ENCODE results near the gene NKPD1. TPM values are rescaled to one million over a fixed set of nuclear protein-coding genes. Genes with fewer than 3 reads are reported as not detected.

The NKPD1 gene
- total and polyA plus RNA-seq, 10 of the 15 experiments (the other 5 are each of a cell fraction or from before 2014, with no cell fraction given), result 0.05 to 0.18 (median 0.06) TPM; not detected in 7

- ChIA-PET POLR2A (no interaction called here), CTCF (no interaction called here), SMC1A (ENCODE audit: uncharacterized antibody, unreplicated experiment) (interaction anchor here (4.6 kb wide), 1 partner anchor 7 kb away, joined by 39 read pairs; no protein-coding TSS in a partner anchor), RAD21 (ENCODE audit: unreplicated experiment) (interaction anchor here (2.7 kb wide), 1 partner anchor 8 kb away, joined by 12 read pairs; no protein-coding TSS in a partner anchor)
- Histone ChIP-seq H3K4me1 (ENCODE audit: control insufficient read depth, insufficient read depth, low read length) (peaks cover 11% of the 10 kb centered on the region), H3K36me3 (ENCODE audit: control insufficient read depth in 2 of 2, insufficient read depth in 2 of 2, low read length in 1 of 2) (peaks cover 3 to 8% of the 10 kb centered on the region in 2 experiments), H3K79me2 (ENCODE audit: control insufficient read depth, insufficient read depth, low read length) (peaks cover 24% of the 10 kb centered on the region), H3K9me3 (replicated peaks; ENCODE audit: control insufficient read depth, insufficient read depth, low read length) (no peaks in the 10 kb centered on the region), H3K27me3 (replicated peaks in 1 of 2; ENCODE audit: control insufficient read depth in 2 of 2, insufficient read depth in 2 of 2, low read length in 1 of 2) (no peaks in the 10 kb centered on the region), H3K9ac (ENCODE audit: control insufficient read depth, insufficient read depth, low read length) (no peak overlapping the region), H3K4me3 (no peak overlapping the region), H2AFZ (ENCODE audit: control insufficient read depth, low read depth, low read length) (no peak overlapping the region), H4K20me1 (ENCODE audit: control insufficient read depth, insufficient read depth) (no peaks in the 10 kb centered on the region), H3K27ac (ENCODE audit: control insufficient read depth, insufficient read depth) (no peak overlapping the region), H3K4me2 (ENCODE audit: control insufficient read depth, insufficient read depth) (no peak overlapping the region)
- DNase-seq (ENCODE audit: low read depth, low spot score), result no peak
- in situ Hi-C loops (cut with MboI) (no loop called here), intact Hi-C loops (cut with micrococcal nuclease; ENCODE audit: unreplicated experiment) (no loop called here)
- no peak for TF ChIP-seq NR2C2 (IDR thresholded peaks at IDR 0.05; ENCODE audit: borderline replicate concordance, control insufficient read depth, insufficient read length, low read depth)
- TF ChIP-seq SIN3A (IDR thresholded peaks at IDR 0.05; ENCODE audit: low read depth, low read length), result no peak
- TF ChIP-seq USF2 (IDR thresholded peaks at IDR 0.05; ENCODE audit: borderline replicate concordance, low read depth, low read length), result no peak
- no peak for TF ChIP-seq NFIC (IDR thresholded peaks at IDR 0.05; ENCODE audit: low read depth, low read length)
- ATAC-seq, result no peak
- no TSS peak for BruUV-seq (replicated peaks)
- FAIRE-seq, result no peak
- WGBS (ENCODE audit: insufficient coverage, insufficient replicate concordance, low lambda C conversion rate, missing lambda C conversion rate), result 97% methylated on average over 5 of the region's 5 CpGs
Observed at GRCh38 chr19:45128806-45129205, 32.0 kb downstream of the NKPD1 start.

GRCh38 chr19:45128146-45128545, 32.6 kb downstream of the NKPD1 start:
- DNase-seq (ENCODE audit: low read depth, low spot score) (no peak), ATAC-seq (no peak), FAIRE-seq (no peak)
- Histone ChIP-seq H3K9ac (ENCODE audit: control insufficient read depth, insufficient read depth, low read length) (no peak overlapping the region), H3K27me3 (replicated peaks in 1 of 2; ENCODE audit: control insufficient read depth in 2 of 2, insufficient read depth in 2 of 2, low read length in 1 of 2) (no peaks in the 10 kb centered on the region), H3K9me3 (replicated peaks; ENCODE audit: control insufficient read depth, insufficient read depth, low read length) (no peaks in the 10 kb centered on the region), H3K79me2 (ENCODE audit: control insufficient read depth, insufficient read depth, low read length) (peaks cover 23% of the 10 kb centered on the region), H3K4me3 (no peak overlapping the region), H3K27ac (ENCODE audit: control insufficient read depth, insufficient read depth) (no peak overlapping the region), H4K20me1 (ENCODE audit: control insufficient read depth, insufficient read depth) (no peaks in the 10 kb centered on the region), H3K4me2 (ENCODE audit: control insufficient read depth, insufficient read depth) (no peak overlapping the region), H2AFZ (ENCODE audit: control insufficient read depth, low read depth, low read length) (no peak overlapping the region), H3K4me1 (ENCODE audit: control insufficient read depth, insufficient read depth, low read length) (peaks cover 6% of the 10 kb centered on the region; the same call in 1 of the 2 replicates), H3K36me3 (ENCODE audit: control insufficient read depth in 2 of 2, insufficient read depth in 2 of 2, low read length in 1 of 2) (peaks cover 0 to 11% of the 10 kb centered on the region in 2 experiments; a peak in 3 of 4 replicates)
- ChIA-PET RAD21 (ENCODE audit: unreplicated experiment) (interaction anchor here (0.7 to 2.7 kb wide), 2 partner anchors 9 to 36 kb away, joined by 3 to 12 read pairs; no protein-coding TSS in a partner anchor), SMC1A (ENCODE audit: uncharacterized antibody, unreplicated experiment) (interaction anchor here (4.6 kb wide), 1 partner anchor 8 kb away, joined by 39 read pairs; no protein-coding TSS in a partner anchor), POLR2A (no interaction called here), CTCF (interaction anchor here (0.6 to 3.4 kb wide), 2 partner anchors 49 to 159 kb away, joined by 3 to 19 read pairs; partner anchors contain the start of gene GEMIN7)
- 91% methylated on average over 5 of the region's 5 CpGs for WGBS (ENCODE audit: insufficient coverage, insufficient replicate concordance, low lambda C conversion rate, missing lambda C conversion rate)
- intact Hi-C loops (cut with micrococcal nuclease; ENCODE audit: unreplicated experiment) (no loop called here), in situ Hi-C loops (cut with MboI) (no loop called here)
- no TSS peak for BruUV-seq (replicated peaks)
- TF ChIP-seq ZBTB40 (IDR thresholded peaks at IDR 0.05; ENCODE audit: borderline replicate concordance) (peak; percentile 68), SREBF1 (IDR thresholded peaks at IDR 0.05; ENCODE audit: low read length) (no peak)
